HUES6 (cell line): ENCODE data around the gene ISX.

ENCODE experiments used
- H3K27ac ChIP-seq: 2 replicates; pipeline ENCODE4 v1.7.0; 2013; ENCODE audit warnings: low read depth, mild to moderate bottlenecking, low read length, inconsistent platforms
- H3K27me3 ChIP-seq: 2 replicates; pipeline ENCODE4 v1.6.1; 2013; ENCODE audit warnings: low read length; ENCODE audit not compliant: control insufficient read depth, insufficient read depth
- H3K36me3 ChIP-seq: 2 replicates; pipeline ENCODE4 v1.6.1; 2013; ENCODE audit warnings: low read length; ENCODE audit not compliant: control insufficient read depth, insufficient read depth
- H3K4me1 ChIP-seq: 2 replicates; pipeline ENCODE4 v1.6.1; 2013; ENCODE audit warnings: low read length; ENCODE audit not compliant: control insufficient read depth, insufficient read depth
- H3K4me3 ChIP-seq: 2 replicates; pipeline ENCODE4 v1.5.1; 2013; ENCODE audit warnings: low read depth, low read length
- H3K9ac ChIP-seq: one replicate; pipeline ENCODE4 v1.6.1; 2013; ENCODE audit warnings: mild to moderate bottlenecking, low read length
- H3K9me3 ChIP-seq: 2 replicates; pipeline ENCODE4 v1.6.1; 2013; ENCODE audit warnings: low read depth, low read length; ENCODE audit not compliant: control insufficient read depth, insufficient read depth

Gene ISX

DNA sequence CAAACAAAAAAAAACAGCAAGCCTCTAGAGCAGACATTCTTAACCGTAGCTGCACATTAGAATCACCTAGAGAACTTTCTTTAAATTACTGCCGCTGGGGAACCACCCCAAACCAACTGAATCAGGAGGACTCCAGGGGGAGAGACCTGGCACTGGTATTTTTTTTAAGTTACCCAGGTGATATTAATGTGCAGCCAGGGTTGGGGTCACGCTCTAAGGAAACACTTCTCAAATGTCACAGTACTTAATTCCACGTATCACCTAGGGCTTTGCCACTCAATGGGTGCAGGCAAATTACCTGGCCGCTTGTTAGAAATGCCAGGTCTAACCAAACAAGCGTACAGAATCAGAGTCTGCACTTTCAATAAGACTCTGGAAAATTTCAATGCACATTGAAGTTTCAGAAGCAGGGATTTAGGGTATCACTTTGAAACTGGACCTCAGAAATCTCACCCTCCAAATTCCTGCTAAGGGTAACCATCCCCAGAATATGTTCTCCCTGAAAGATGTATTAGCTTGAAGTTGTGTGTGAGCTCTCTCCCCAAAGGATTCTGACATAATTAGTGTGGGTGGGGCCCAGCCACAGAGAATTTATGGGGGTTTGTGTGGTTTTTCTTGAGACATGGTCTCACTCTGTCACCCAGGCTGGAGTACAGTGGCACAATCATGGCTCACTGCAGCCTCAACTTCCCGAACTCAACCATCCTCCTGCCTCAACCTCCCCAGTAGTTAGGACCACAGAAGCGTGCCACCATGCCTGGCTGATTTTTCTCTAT lies 12.7 kb upstream of the ISX start:
- H3K9me3 ChIP-seq = peaks cover 6% of the 10 kb centered on the region; the same call in 1 of the 2 replicates
- H3K4me1 ChIP-seq = no peaks in the 10 kb centered on the region
- H3K27ac ChIP-seq = no peak overlapping the region
- no peak overlapping the region for H3K4me3 ChIP-seq
- H3K9ac ChIP-seq = no peak overlapping the region
- H3K27me3 ChIP-seq = no peaks in the 10 kb centered on the region
- no peaks in the 10 kb centered on the region for H3K36me3 ChIP-seq

DNA sequence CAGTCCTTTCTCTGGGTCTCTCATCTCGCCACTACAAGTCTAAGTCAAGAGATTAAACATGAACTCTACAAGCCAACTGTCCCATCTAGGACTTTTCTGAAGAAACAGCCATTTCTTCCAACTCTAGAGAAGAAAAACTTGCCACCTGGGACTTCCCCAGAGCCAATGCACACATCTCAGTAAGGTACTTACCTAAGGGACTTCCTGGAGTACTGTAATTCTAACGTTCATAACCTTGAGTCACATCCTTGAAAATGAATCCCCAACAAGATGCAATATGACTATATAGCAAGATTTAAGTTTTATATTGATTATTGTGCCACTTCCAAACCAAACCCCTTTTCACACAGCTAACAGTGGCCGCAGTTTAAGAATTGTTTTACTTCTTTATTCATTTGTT lies 11.9 kb upstream of the ISX start:
- no peaks in the 10 kb centered on the region for H3K4me1 ChIP-seq
- no peaks in the 10 kb centered on the region for H3K36me3 ChIP-seq
- H3K9me3 ChIP-seq = peaks cover 6% of the 10 kb centered on the region; the same call in 1 of the 2 replicates
- no peaks in the 10 kb centered on the region for H3K27me3 ChIP-seq
- no peak overlapping the region for H3K4me3 ChIP-seq
- H3K27ac ChIP-seq = no peak overlapping the region
- H3K9ac ChIP-seq = no peak overlapping the region

DNA sequence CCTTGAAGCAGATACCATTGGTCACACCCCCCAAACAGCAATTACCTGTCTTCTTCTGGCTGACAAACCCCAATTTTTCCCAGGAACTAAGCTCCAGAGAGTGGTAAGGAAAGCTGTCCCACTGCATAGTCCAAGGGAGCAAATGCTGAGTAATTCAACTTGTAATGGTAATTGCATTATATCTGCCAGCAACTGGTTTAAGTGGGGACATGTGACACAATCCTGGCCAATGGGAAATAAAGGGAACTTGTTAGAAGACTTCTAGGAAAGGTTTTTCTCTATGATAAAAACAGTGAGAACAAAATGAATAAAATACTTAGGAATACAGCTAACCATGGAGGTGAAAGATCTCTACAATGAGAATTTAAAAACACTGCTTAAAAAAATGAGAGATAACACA lies 9.5 kb upstream of the ISX start:
- Histone ChIP-seq H3K27me3 (no peaks in the 10 kb centered on the region), H3K27ac (no peak overlapping the region)

DNA sequence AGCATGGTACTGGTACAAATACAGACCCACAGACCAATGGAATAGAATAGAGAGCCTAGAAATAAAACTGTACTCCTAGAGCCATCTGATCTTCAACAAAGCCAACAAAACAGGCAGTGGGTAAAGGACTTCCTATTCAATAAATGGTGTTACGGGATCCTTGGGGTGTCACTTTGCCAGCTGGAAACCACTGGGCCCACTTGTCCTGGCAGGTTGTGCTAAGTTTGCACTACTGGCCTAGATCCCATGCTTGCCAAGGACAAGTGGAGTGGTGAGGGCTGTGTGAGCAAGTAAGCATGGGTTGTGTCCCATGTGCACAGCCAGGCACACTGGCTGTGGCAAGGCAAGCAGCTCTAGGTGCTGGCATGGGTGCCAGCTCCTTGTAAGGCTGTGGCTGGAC lies 8.8 kb upstream of the ISX start:
- H3K4me1 ChIP-seq = no peaks in the 10 kb centered on the region
- no peak overlapping the region for H3K9ac ChIP-seq
- H3K4me3 ChIP-seq = no peak overlapping the region
- H3K27me3 ChIP-seq = no peaks in the 10 kb centered on the region
- peaks cover 8% of the 10 kb centered on the region; the same call in 1 of the 2 replicates for H3K9me3 ChIP-seq
- H3K36me3 ChIP-seq = no peaks in the 10 kb centered on the region
- no peak overlapping the region for H3K27ac ChIP-seq

More for the DNA sequence above, 9.5 kb upstream of the ISX start:
- Histone ChIP-seq H3K4me3 (no peak overlapping the region), H3K9me3 (peaks cover 8% of the 10 kb centered on the region; the same call in 1 of the 2 replicates), H3K36me3 (no peaks in the 10 kb centered on the region), H3K4me1 (no peaks in the 10 kb centered on the region), H3K9ac (no peak overlapping the region)

DNA sequence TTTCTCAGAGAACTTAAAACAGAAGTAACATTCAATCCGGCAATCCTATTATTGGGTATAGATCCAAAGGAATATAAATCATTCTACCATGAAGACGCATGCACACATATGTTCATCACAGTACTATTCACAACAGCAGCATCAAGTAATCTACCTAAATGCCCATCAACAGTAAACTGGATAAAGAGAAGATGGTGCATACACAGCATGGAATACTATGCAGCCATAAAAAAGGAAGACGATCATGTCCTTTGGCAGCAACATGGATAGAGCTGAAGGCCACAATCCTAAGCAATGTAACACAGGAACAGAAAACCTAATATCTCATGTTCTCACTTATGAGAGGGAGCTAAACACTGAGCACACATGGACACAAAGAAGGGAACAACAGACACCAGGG lies 6.3 kb upstream of the ISX start:
- no peaks in the 10 kb centered on the region for H3K27me3 ChIP-seq
- H3K27ac ChIP-seq = no peak overlapping the region
- H3K9me3 ChIP-seq = peaks cover 8% of the 10 kb centered on the region; the same call in 1 of the 2 replicates
- no peak overlapping the region for H3K9ac ChIP-seq
- no peaks in the 10 kb centered on the region for H3K36me3 ChIP-seq
- no peak overlapping the region for H3K4me3 ChIP-seq
- H3K4me1 ChIP-seq = no peaks in the 10 kb centered on the region

DNA sequence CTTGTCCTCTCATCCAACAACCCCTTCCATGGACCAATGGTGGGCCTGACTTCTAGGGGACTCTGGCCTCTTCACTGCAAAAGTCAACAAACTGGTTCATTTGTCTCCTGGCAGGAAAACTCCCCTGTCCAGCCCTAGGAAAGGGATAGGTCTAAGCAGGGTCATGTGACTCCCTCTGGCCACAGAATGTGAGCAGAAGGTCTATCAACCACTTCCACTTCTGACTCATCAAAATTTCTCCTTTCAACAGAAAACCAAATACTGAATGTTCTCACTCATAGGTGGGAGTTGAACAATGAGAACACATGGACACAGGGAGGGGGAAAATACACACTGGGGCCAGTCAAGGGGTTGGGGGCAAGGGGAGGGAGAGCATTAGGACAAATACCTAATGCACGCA lies 1.3 kb upstream of the ISX start:
- Histone ChIP-seq H3K4me1 (peaks cover 3% of the 10 kb centered on the region; the same call in 1 of the 2 replicates), H3K9ac (no peak overlapping the region), H3K27me3 (no peaks in the 10 kb centered on the region), H3K36me3 (no peaks in the 10 kb centered on the region), H3K4me3 (no peak overlapping the region), H3K9me3 (peaks cover 2% of the 10 kb centered on the region; the same call in 1 of the 2 replicates), H3K27ac (no peak overlapping the region)

DNA sequence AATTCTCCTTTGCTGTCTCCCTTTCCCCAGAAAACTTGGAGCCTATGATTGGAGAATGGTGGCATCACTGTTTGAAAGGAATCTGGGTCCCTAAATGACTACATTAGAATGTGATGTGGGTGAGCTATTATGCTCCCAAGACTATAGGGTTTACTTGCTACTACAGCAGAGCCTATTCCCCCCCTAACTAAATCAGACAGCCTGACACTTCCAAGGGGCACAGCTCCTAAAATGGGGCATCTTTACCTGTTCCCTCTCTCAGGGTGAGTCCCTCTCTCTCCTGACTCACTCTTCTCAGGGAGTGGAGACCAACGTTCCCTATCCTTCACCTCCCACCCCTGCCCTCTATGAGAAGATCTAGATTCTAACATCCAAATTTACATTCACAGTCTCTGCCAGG lies 775 bp upstream of the ISX start:
- Histone ChIP-seq H3K4me3 (no peak overlapping the region), H3K4me1 (peaks cover 3% of the 10 kb centered on the region; the same call in 1 of the 2 replicates), H3K36me3 (no peaks in the 10 kb centered on the region)

DNA sequence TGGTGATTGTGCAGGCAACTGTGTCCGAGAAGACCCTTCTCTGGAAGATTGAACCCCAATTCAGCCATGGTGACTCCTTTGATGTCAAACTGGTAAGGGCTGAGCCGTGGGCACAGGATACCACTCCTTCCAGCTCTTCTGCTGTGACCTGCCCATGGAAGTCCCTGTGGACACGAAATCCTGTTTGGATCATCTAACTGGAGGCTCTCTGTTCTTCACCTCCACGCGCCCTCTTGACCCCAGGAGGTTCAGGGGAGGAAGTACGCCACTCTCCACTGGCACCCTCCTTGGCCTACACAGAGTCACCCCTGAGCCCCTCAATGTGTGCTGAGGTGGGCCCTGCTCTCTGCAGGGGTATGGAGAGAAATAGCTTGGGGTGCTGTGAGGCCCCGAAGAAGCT lies 810 bp downstream of the ISX start:
- Histone ChIP-seq H3K27ac (no peak overlapping the region), H3K4me1 (peaks cover 3% of the 10 kb centered on the region; the same call in 1 of the 2 replicates), H3K4me3 (no peak overlapping the region), H3K27me3 (no peaks in the 10 kb centered on the region), H3K9me3 (no peaks in the 10 kb centered on the region), H3K36me3 (no peaks in the 10 kb centered on the region), H3K9ac (no peak overlapping the region)

More for the DNA sequence above, 775 bp upstream of the ISX start:
- H3K27ac ChIP-seq = no peak overlapping the region
- no peak overlapping the region for H3K9ac ChIP-seq
- no peaks in the 10 kb centered on the region for H3K9me3 ChIP-seq
- H3K27me3 ChIP-seq = no peaks in the 10 kb centered on the region

DNA sequence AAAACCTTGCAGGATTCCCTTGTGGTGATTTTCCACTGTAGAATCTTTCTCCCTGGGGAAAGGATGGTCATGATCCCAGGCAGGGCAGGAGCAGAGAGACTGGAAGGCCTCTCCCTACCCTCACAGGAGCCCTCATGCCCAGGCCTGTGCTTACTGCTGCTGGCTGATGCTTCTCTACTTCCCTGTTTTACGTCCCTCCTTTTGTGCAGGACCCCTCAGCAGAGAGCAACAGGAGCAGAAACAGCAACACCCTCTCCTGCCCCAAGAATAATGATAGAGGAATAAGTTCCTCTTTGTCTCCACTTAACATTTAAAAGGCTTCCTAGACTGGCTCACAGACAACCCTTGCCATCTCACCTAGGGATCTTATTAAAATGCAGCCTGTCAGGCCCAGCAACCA lies 3.6 kb downstream of the ISX start:
- H3K36me3 ChIP-seq = no peaks in the 10 kb centered on the region
- H3K4me1 ChIP-seq = peaks cover 3% of the 10 kb centered on the region; the same call in 1 of the 2 replicates
- H3K27me3 ChIP-seq = no peaks in the 10 kb centered on the region; the same call in 1 of the 2 replicates
- no peak overlapping the region for H3K27ac ChIP-seq
- H3K9me3 ChIP-seq = no peaks in the 10 kb centered on the region
- H3K4me3 ChIP-seq = no peak overlapping the region
- no peak overlapping the region for H3K9ac ChIP-seq

DNA sequence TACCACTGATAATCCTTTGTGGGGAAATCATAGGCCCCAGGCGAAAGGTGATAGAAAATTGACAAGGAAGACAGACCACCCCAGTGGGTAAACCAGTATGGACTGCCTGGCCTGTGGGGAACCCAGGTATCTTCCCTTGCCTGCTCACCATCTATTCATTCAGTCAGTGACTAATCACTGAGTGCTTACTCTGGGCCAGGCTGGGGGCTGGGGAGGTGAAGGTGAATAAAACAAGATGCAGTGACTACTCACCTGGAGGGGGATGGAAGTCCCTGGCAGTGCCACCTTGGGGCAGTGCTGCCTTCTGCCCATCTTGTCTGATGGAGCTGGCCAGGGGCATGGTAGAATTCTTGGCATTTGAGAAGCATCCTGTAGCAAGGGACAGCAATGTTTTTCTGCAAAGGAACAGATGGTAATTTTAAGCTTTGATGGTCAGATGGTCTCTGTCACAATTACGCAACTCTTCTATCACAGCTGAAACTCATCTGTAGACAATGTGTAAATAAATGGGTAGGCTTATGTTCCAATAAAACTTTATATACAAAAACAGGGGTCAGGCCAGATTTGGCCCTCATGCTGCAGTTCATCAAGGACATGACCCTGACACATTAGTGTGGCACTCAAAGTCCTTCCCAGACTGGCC lies 4.6 kb downstream of the ISX start:
- Histone ChIP-seq H3K9me3 (no peaks in the 10 kb centered on the region), H3K4me1 (peaks cover 3% of the 10 kb centered on the region; the same call in 1 of the 2 replicates), H3K27me3 (no peaks in the 10 kb centered on the region; the same call in 1 of the 2 replicates), H3K36me3 (no peaks in the 10 kb centered on the region), H3K9ac (no peak overlapping the region), H3K4me3 (no peak overlapping the region), H3K27ac (no peak overlapping the region)

DNA sequence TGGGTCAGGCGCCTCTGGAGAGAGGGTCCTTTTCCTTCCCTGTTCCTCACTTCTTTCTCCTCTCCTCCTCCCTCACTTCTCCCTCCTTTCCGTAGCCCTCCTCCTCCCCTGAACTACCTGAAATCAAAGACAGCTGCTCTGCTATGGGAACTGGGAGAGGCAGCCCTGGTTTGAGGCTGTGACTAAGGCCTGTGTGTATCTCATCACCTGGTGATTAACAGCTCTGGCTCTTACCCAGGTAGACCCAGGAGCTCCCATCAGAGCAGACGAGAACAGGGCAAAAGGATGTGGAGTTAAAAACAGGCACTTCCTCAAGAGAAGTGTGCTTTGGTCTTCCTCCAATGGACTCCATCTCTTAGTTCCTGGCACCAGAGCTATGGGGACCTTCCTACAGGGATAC lies 5.8 kb downstream of the ISX start:
- Histone ChIP-seq H3K27me3 (no peaks in the 10 kb centered on the region; the same call in 1 of the 2 replicates), H3K27ac (no peak overlapping the region), H3K9me3 (no peaks in the 10 kb centered on the region), H3K4me3 (no peak overlapping the region), H3K9ac (no peak overlapping the region), H3K36me3 (no peaks in the 10 kb centered on the region), H3K4me1 (no peaks in the 10 kb centered on the region)
